Fibroblast of upper back skin (primary cell): ENCODE results near the gene KIF6.

Experiments
- DNase-seq: peaks from one replicate; pipeline ENCODE4 v3.0.0-alpha.2; 2013

Gene KIF6

GRCh38 chr6:39407446-39407993 is 317.7 kb downstream of the KIF6 start:
- no peak for DNase-seq

GRCh38 chr6:39404312-39404711 is 320.9 kb downstream of the KIF6 start:
- no peak for DNase-seq

- no peak for DNase-seq
Measured at GRCh38 chr6:39403304-39403703, 321.9 kb downstream of the KIF6 start.

- no peak for DNase-seq
Measured at GRCh38 chr6:39402239-39402751, 322.9 kb downstream of the KIF6 start.

- no peak for DNase-seq
Measured at GRCh38 chr6:39401376-39401775, 323.8 kb downstream of the KIF6 start.

GRCh38 chr6:39400026-39400425 is 325.2 kb downstream of the KIF6 start:
- no peak for DNase-seq

GRCh38 chr6:39396854-39397253 is 328.4 kb downstream of the KIF6 start:
- no peak for DNase-seq

GRCh38 chr6:39393075-39393474 is 332.1 kb downstream of the KIF6 start:
- no peak for DNase-seq

- no peak for DNase-seq
Measured at GRCh38 chr6:39391182-39391581, 334.0 kb downstream of the KIF6 start.

- peak; percentile 28 for DNase-seq
Measured at GRCh38 chr6:39389484-39389767, 335.8 kb downstream of the KIF6 start.

GRCh38 chr6:39388606-39389483 is 336.4 kb downstream of the KIF6 start:
- peak; percentile 89 for DNase-seq

GRCh38 chr6:39387785-39388184 is 337.4 kb downstream of the KIF6 start:
- DNase-seq: no peak

- DNase-seq: no peak
Measured at GRCh38 chr6:39386487-39386886, 338.7 kb downstream of the KIF6 start.

GRCh38 chr6:39381550-39382140 is 343.6 kb downstream of the KIF6 start:
- DNase-seq: no peak

- DNase-seq: no peak
Measured at GRCh38 chr6:39380837-39381549, 344.2 kb downstream of the KIF6 start.

GRCh38 chr6:39378960-39379425 is 346.2 kb downstream of the KIF6 start:
- no peak for DNase-seq

GRCh38 chr6:39378175-39378959 is 346.8 kb downstream of the KIF6 start:
- no peak for DNase-seq

- peak; percentile 83 for DNase-seq
Measured at GRCh38 chr6:39377539-39377950, 347.7 kb downstream of the KIF6 start.

- DNase-seq: no peak
Measured at GRCh38 chr6:39375405-39375804, 349.8 kb downstream of the KIF6 start.

- no peak for DNase-seq
Measured at GRCh38 chr6:39370390-39370789, 354.8 kb downstream of the KIF6 start.

- no peak for DNase-seq
Measured at GRCh38 chr6:39369987-39370386, 355.2 kb downstream of the KIF6 start.

- no peak for DNase-seq
Measured at GRCh38 chr6:39367700-39368099, 357.5 kb downstream of the KIF6 start.
